ENCODE data around the gene INTU.

INTU gene

DNA sequence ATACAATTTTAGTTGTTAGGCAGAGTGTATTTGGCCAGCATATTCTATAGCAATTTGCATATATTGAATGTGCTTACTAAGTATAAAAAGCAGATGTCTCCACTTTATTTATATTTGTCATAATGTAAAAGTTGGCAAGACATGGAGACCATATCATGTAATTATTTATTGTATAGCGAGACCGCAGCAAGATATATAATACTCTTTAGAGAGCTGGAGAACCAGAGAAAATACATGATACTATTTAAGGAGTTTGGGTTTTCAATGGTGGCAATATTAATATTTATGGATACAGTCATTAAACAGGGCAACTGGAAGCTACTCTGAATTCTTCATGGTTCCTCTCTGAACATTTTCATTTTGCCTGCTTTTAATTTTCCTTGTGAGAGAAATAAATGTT is 35.0 kb downstream of the INTU start:
- TF ChIP-seq, protein P1, sequence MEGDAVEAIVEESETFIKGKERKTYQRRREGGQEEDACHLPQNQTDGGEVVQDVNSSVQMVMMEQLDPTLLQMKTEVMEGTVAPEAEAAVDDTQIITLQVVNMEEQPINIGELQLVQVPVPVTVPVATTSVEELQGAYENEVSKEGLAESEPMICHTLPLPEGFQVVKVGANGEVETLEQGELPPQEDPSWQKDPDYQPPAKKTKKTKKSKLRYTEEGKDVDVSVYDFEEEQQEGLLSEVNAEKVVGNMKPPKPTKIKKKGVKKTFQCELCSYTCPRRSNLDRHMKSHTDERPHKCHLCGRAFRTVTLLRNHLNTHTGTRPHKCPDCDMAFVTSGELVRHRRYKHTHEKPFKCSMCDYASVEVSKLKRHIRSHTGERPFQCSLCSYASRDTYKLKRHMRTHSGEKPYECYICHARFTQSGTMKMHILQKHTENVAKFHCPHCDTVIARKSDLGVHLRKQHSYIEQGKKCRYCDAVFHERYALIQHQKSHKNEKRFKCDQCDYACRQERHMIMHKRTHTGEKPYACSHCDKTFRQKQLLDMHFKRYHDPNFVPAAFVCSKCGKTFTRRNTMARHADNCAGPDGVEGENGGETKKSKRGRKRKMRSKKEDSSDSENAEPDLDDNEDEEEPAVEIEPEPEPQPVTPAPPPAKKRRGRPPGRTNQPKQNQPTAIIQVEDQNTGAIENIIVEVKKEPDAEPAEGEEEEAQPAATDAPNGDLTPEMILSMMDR (IDR thresholded peaks at IDR 0.05; ENCODE audit: insufficient read depth, missing control alignments): no peak
- DNase-seq (ENCODE audit: insufficient read length, low spot score) (no peak), FAIRE-seq (no peak)

DNA sequence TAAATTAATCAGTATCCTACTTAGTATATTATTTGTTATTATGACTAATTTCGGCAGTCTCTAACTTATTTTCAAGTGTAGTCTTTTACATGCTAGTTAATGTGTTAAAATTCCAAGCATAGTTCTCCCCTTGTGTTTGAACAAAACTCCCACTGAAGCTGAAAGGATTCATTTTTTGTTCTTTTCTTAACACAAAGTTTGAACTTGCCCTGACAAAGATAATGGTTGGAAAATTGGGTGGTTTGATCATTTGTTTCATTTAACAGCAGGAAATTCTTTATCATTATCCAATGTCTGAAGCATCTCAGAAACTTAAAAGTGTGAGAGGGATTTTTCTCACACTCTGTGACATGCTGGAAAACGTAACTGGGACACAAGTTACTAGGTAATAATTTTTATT is 36.0 kb downstream of the INTU start:
- FAIRE-seq (no peak), DNase-seq (ENCODE audit: insufficient read length, low spot score) (no peak)
- TF ChIP-seq, protein P1 (IDR thresholded peaks at IDR 0.05; ENCODE audit: insufficient read depth, missing control alignments): no peak

DNA sequence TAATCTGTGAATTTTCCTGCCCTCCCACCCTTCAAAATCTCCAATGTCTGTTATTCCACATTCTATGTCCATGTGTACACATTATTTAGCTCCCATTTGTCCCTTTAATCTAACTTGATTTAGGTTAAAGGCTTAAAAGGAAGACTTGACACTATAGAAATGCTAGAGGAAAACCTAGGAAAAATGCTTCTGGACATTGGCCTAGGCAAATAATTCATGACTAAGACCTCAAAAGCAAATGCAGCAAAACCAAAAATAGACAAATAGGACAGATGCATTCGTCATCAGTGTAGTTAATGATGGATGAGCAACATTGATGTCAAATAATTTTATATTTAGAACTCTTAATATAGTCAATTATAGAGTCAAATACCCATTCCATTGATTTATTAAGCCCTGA is 36.9 kb downstream of the INTU start:
- FAIRE-seq (no peak), DNase-seq (ENCODE audit: insufficient read length, low spot score) (no peak)
- TF ChIP-seq, protein P1 (IDR thresholded peaks at IDR 0.05; ENCODE audit: insufficient read depth, missing control alignments): no peak

DNA sequence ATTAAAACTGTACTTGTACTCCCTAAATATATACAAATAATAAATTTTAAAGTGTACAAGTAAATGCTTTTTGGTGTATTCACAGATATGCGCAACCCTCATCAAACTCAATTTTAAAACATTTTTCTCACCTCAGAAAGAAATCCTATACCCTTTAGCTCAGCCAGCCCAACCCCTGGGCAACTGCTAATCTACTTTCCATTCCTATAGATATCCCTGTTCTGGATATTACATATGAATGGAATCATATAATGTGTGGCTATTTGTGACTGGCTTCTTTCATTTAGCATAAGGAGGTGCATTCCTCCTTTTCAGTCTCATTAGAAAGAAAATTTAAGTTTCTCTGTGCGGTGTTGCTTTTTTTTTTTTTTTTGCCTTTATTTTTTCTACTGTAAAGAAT is 39.4 kb downstream of the INTU start:
- TF ChIP-seq, protein P1 (IDR thresholded peaks at IDR 0.05; ENCODE audit: insufficient read depth, missing control alignments): no peak
- FAIRE-seq: no peak
- DNase-seq (ENCODE audit: insufficient read length, low spot score): no peak

DNA sequence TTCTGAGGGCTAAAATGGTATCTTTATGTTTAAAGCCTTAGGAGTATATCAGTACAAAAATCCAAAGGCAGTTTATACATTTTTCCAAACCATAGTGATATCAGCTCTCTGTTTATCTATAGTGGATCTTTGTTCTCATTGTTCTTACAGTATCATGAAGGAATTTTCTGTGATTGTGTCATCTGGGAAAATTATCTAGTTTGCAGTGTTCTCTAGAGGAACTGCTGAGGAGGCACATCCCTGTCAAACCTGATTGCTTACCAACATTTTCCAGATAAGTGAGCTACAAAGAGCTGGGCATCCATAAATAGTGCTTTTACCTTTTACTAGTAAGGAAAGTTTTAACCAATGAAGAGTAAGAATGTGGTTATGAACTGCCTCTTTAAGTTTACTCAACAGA is 52.5 kb downstream of the INTU start:
- FAIRE-seq (no peak), DNase-seq (ENCODE audit: insufficient read length, low spot score) (no peak)
- TF ChIP-seq, protein P1 (IDR thresholded peaks at IDR 0.05; ENCODE audit: insufficient read depth, missing control alignments): no peak

DNA sequence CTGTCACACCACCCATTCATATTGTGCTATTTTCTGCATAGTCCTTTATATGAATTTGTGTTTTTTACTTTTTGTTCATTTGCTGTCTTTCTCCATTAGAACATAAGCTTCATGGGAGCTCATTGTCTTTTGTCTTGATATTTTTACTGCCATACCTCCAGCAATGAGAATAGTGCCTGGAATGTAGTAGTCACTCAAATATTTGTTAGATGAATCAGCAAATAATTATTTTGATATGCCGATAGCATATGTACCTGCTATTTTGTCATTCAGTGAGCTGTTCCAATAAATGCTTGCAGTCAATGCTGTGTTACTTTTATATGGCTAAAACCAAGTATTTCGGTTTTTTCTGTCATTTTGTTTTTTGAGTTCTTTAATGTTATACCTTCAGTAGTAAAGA is 53.9 kb downstream of the INTU start:
- FAIRE-seq: no peak
- TF ChIP-seq, protein P1 (IDR thresholded peaks at IDR 0.05; ENCODE audit: insufficient read depth, missing control alignments): no peak
- no peak for DNase-seq (ENCODE audit: insufficient read length, low spot score)

DNA sequence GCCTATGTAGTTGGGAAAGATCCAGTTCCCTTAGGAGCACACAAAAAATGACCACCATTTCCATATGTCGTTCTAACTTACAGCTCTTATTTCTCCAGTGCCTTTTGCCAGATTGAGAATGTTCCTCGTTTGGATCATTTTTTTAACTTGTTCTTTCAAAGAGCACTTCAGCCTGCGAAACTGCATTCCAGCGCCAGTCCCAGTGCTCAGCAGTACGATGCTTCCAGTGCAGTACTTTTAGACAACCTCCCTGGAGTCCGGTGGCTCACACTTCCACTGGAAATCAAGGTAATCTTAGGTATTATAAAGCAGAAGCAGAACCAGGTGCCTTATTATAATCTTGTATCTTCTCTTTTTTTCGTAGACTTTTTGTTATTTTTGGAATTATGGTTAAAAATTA is 54.8 kb downstream of the INTU start:
- TF ChIP-seq, protein P1 (IDR thresholded peaks at IDR 0.05; ENCODE audit: insufficient read depth, missing control alignments): no peak
- DNase-seq (ENCODE audit: insufficient read length, low spot score) (no peak), FAIRE-seq (no peak)

Measured in D721Med (cell line).